GM12878 (cell line): ENCODE data around the gene BNIPL. TPM values are rescaled to one million over a fixed set of nuclear protein-coding genes. Genes with fewer than 3 reads are reported as not detected.

ENCODE experiments used
- ATAC-seq: fragments of 200-7000 bp; cut with Tn5 transposase; 3 replicates; pipeline ENCODE4 v1.9.1; 2020; ENCODE audit warnings: mild to moderate bottlenecking, moderate library complexity
- BruUV-seq: library from RNA; stranded (reverse); fragments of 400-500 nt; replicated peaks from 2 replicates; lab custom pipeline; 2021; lab: Mats Ljungman, UMichigan
- CTCF ChIA-PET: fragments of 300-600 bp; sonication (Branson Sonifier 250); formaldehyde crosslinking; extraction: SDS; loops from one replicate; lab custom pipeline; 2021; ENCODE audit warnings: inconsistent platforms; lab: Yijun Ruan, JAX
- POLR2A ChIA-PET: fragments of 350-600 bp; formaldehyde crosslinking; extraction: SDS; loops from one replicate; lab custom pipeline; 2021; ENCODE audit warnings: inconsistent platforms; lab: Charles Lee
- RAD21 ChIA-PET: fragments of 300-600 bp; sonication (Branson Sonifier 250); formaldehyde crosslinking; loops from one replicate; lab custom pipeline; 2023; ENCODE audit warnings: antibody characterized with exemption; ENCODE audit not compliant: unreplicated experiment; lab: Charles Lee
- SMC1A ChIA-PET: fragments of 300-600 bp; sonication (Branson Sonifier 250); formaldehyde crosslinking; loops from one replicate; lab custom pipeline; 2023; ENCODE audit not compliant: unreplicated experiment, uncharacterized antibody; lab: Charles Lee
- DNase-seq: peaks from one replicate; pipeline ENCODE4 v3.0.0-alpha.2; 2011; ENCODE audit warnings: low read depth, low spot score
- FAIRE-seq: peaks from 3 replicates; lab custom pipeline; 2011; peaks lifted over from hg19 to GRCh38; lab: Jason Lieb, UNC
- H2AFZ ChIP-seq: 2 replicates; pipeline ENCODE4 v1.6.0; 2011; ENCODE audit warnings: low read depth, low read length, control low read depth; ENCODE audit not compliant: control insufficient read depth
- H3K27ac ChIP-seq: 2 replicates; pipeline ENCODE4 v1.5.1; 2011; ENCODE audit warnings: control low read depth; ENCODE audit not compliant: control insufficient read depth, insufficient read depth
- H3K27me3 ChIP-seq, 2 experiments: replicated peaks in 1 of 2; 2 replicates each; pipeline versions ENCODE4 v1.6.0 to v1.6.1; 2011; ENCODE audit warnings: low read length in 1 of 2; ENCODE audit not compliant: control insufficient read depth in 2 of 2, insufficient read depth in 2 of 2
- H3K36me3 ChIP-seq, 2 experiments: 2 replicates each; pipeline ENCODE4 v1.5.1; 2011; ENCODE audit warnings: low read length in 1 of 2; ENCODE audit not compliant: control insufficient read depth in 2 of 2, insufficient read depth in 2 of 2
- H3K4me1 ChIP-seq: 2 replicates; pipeline ENCODE4 v1.6.1; 2011; ENCODE audit warnings: mild to moderate bottlenecking, low read length, moderate library complexity, mixed read lengths; ENCODE audit not compliant: control insufficient read depth, insufficient read depth
- H3K4me2 ChIP-seq: 2 replicates; pipeline ENCODE4 v1.6.0; 2011; ENCODE audit warnings: control low read depth; ENCODE audit not compliant: control insufficient read depth, insufficient read depth
- H3K4me3 ChIP-seq: fragments of 200-600 bp; sonication (generic); 2 replicates; pipeline ENCODE4 v1.5.1; 2016
- H3K79me2 ChIP-seq: 2 replicates; pipeline ENCODE4 v1.6.0; 2011; ENCODE audit warnings: low read length; ENCODE audit not compliant: control insufficient read depth, insufficient read depth
- H3K9ac ChIP-seq: 2 replicates; pipeline ENCODE4 v1.8.0; 2011; ENCODE audit warnings: low read length, control low read depth, mixed read lengths; ENCODE audit not compliant: control insufficient read depth, insufficient read depth
- H3K9me3 ChIP-seq: replicated peaks from 3 replicates; pipeline ENCODE4 v1.5.1; 2011; ENCODE audit warnings: mild to moderate bottlenecking, low read length; ENCODE audit not compliant: control insufficient read depth, insufficient read depth
- H4K20me1 ChIP-seq: 2 replicates; pipeline ENCODE4 v1.6.0; 2011; ENCODE audit not compliant: control insufficient read depth, insufficient read depth
- CHD2 ChIP-seq: IDR thresholded peaks from 2 replicates; pipeline ENCODE4 v1.6.1; 2011; ENCODE audit warnings: low read depth, low read length, improper control_type of control experiment, borderline replicate concordance
- CREB1 ChIP-seq: IDR thresholded peaks from 2 replicates; pipeline ENCODE4 v1.6.1; 2012; ENCODE audit warnings: low read depth, mild to moderate bottlenecking, inconsistent platforms
- DPF2 ChIP-seq: fragments of 450-650 bp; IDR thresholded peaks from 2 replicates; pipeline ENCODE4 v1.6.1; 2017; ENCODE audit warnings: mild to moderate bottlenecking
- HCFC1 ChIP-seq: fragments of 150-350 bp; IDR thresholded peaks from 2 replicates; pipeline ENCODE4 v1.6.1; 2014; ENCODE audit warnings: low read length
- HDAC6 ChIP-seq: fragments of 200-600 bp; sonication (generic); IDR thresholded peaks from one replicate; pipeline ENCODE4 v1.8.0; 2017; ENCODE audit warnings: antibody characterized with exemption; ENCODE audit not compliant: unreplicated experiment
- HDGF ChIP-seq: fragments of 450-650 bp; IDR thresholded peaks from 2 replicates; pipeline ENCODE4 v1.6.1; 2016; ENCODE audit warnings: antibody characterized with exemption
- NR2F1 ChIP-seq: fragments of 450-650 bp; conservative IDR thresholded peaks from 2 replicates; pipeline ENCODE4 v1.6.1; 2017; ENCODE audit warnings: mild to moderate bottlenecking
- POLR2AphosphoS5 ChIP-seq: IDR thresholded peaks from 2 replicates; pipeline ENCODE4 v1.6.1; 2011; ENCODE audit warnings: mild to moderate bottlenecking, low read length, inconsistent platforms
- SMC3 ChIP-seq: IDR thresholded peaks from 2 replicates; pipeline ENCODE4 v1.6.1; 2011; ENCODE audit warnings: low read length, improper control_type of control experiment, borderline replicate concordance
- SREBF1 ChIP-seq: IDR thresholded peaks from 2 replicates; pipeline ENCODE4 v1.6.1; 2012; ENCODE audit warnings: mild to moderate bottlenecking, low read length
- STAT3 ChIP-seq: IDR thresholded peaks from 2 replicates; pipeline ENCODE4 v1.6.1; 2011; ENCODE audit warnings: low read depth, low read length, improper control_type of control experiment
- WGBS: methylation state at CpG from one replicate; pipeline ENCODE4 v1.1.6; 2016; ENCODE audit warnings: low lambda C conversion rate; ENCODE audit not compliant: insufficient replicate concordance, insufficient coverage; ENCODE audit errors: missing lambda C conversion rate; 5-methylcytosine and 5-hydroxymethylcytosine counted together
- in situ Hi-C: fragments of 300-500 bp; cut with MboI; formaldehyde crosslinking; loops from 9 replicates; pipeline ENCODE4 v1.14.3; 2018; ENCODE audit warnings: mixed read lengths
- intact Hi-C: fragments of 100-400 bp; cut with micrococcal nuclease; formaldehyde crosslinking; loops from one replicate; pipeline ENCODE4 v1.14.2; 2022; ENCODE audit not compliant: unreplicated experiment
- polyA plus RNA-seq, 11 experiments: library from polyadenylated mRNA; depleted of rRNA in 4 of 11; unstranded in 6 of 11; stranded (reverse) in 5 of 11; fragments of >200 nt; fragmentation: Nextera tagmentation in 4 of 11; fragmentation: Illumina TruSeq in 1 of 11; extraction: Ambion mirVana in 4 of 11; extraction: Trizol in 1 of 11; gene quantifications; 1 replicate in 1 of 11; 2 replicates in 10 of 11; pipeline versions ENCODE4 v1.2.1 to v1.2.3, GENCODE V29; 2011 to 2016; ENCODE audit warnings: inconsistent platforms in 2 of 11, missing spikeins in 2 of 11, low read depth in 1 of 11
- total RNA-seq, 4 experiments: library from RNA; depleted of rRNA in 3 of 4; stranded (reverse); fragments of >200 nt in 3 of 4; fragmentation: Illumina TruSeq in 1 of 4; extraction: Trizol in 1 of 4; gene quantifications; 2 replicates each; pipeline versions ENCODE4 v1.2.1 to v1.2.3, GENCODE V29; 2013 to 2021
- TF ChIP-seq, protein P1 (sequence below): IDR thresholded peaks from 2 replicates; pipeline ENCODE4 v1.6.1; 2012; ENCODE audit warnings: low read depth, low read length, improper control_type of control experiment
- TF ChIP-seq, protein P2 (sequence below): fragments of 150-350 bp; IDR thresholded peaks from 2 replicates; pipeline ENCODE4 v1.6.1; 2014; ENCODE audit warnings: mild to moderate bottlenecking, low read depth, low read length
- TF ChIP-seq, protein P3 (sequence below): fragments of 450-650 bp; IDR thresholded peaks from 2 replicates; pipeline ENCODE4 v1.6.1; 2018; ENCODE audit warnings: mild to moderate bottlenecking, low read depth, moderate library complexity; ENCODE audit not compliant: partially characterized antibody
- TF ChIP-seq, protein P4 (sequence below): fragments of 450-650 bp; IDR thresholded peaks from 2 replicates; pipeline ENCODE4 v1.6.1; 2016; ENCODE audit warnings: mild to moderate bottlenecking, moderate library complexity, borderline replicate concordance

BNIPL gene
- total and polyA plus RNA-seq, 10 of the 15 experiments (the other 5 are each of a cell fraction or from before 2014, with no cell fraction given), result 0.05 to 1.1 (median 0.17) TPM

DNA sequence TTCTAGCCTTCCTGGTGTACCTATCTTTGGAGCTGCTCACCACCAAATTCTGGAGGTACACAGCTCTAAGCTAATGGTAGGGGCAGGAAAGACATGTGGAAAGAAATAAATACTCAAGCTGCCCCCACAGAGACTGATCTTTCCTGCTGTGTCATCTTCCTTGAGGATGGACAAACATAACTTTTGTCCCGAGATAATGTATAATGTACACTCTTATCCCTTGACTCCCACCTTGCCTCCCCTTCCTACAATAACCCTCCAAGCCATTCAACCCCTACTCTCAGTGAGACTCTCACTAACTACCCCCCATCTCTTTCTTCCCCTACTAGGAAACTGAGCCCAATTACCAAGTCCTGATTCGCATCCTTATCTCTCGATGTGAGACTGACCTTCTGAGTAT, 42.1 kb upstream of the BNIPL start:
- no peaks in the 10 kb centered on the region for H3K27me3 ChIP-seq
- H3K4me1 ChIP-seq, result no peaks in the 10 kb centered on the region
- POLR2A ChIA-PET, result no interaction called here
- TF ChIP-seq, protein P1, sequence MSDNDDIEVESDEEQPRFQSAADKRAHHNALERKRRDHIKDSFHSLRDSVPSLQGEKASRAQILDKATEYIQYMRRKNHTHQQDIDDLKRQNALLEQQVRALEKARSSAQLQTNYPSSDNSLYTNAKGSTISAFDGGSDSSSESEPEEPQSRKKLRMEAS, result no peak
- TF ChIP-seq CREB1 (no peak), HDAC6 (no peak), CHD2 (no peak), HCFC1 (no peak), HDGF (no peak), STAT3 (no peak), DPF2 (no peak), POLR2AphosphoS5 (no peak), NR2F1 (no peak), SMC3 (no peak), SREBF1 (no peak)
- TF ChIP-seq, protein P2, sequence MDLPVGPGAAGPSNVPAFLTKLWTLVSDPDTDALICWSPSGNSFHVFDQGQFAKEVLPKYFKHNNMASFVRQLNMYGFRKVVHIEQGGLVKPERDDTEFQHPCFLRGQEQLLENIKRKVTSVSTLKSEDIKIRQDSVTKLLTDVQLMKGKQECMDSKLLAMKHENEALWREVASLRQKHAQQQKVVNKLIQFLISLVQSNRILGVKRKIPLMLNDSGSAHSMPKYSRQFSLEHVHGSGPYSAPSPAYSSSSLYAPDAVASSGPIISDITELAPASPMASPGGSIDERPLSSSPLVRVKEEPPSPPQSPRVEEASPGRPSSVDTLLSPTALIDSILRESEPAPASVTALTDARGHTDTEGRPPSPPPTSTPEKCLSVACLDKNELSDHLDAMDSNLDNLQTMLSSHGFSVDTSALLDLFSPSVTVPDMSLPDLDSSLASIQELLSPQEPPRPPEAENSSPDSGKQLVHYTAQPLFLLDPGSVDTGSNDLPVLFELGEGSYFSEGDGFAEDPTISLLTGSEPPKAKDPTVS, result no peak
- TF ChIP-seq, protein P3, sequence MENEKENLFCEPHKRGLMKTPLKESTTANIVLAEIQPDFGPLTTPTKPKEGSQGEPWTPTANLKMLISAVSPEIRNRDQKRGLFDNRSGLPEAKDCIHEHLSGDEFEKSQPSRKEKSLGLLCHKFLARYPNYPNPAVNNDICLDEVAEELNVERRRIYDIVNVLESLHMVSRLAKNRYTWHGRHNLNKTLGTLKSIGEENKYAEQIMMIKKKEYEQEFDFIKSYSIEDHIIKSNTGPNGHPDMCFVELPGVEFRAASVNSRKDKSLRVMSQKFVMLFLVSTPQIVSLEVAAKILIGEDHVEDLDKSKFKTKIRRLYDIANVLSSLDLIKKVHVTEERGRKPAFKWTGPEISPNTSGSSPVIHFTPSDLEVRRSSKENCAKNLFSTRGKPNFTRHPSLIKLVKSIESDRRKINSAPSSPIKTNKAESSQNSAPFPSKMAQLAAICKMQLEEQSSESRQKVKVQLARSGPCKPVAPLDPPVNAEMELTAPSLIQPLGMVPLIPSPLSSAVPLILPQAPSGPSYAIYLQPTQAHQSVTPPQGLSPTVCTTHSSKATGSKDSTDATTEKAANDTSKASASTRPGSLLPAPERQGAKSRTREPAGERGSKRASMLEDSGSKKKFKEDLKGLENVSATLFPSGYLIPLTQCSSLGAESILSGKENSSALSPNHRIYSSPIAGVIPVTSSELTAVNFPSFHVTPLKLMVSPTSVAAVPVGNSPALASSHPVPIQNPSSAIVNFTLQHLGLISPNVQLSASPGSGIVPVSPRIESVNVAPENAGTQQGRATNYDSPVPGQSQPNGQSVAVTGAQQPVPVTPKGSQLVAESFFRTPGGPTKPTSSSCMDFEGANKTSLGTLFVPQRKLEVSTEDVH, result no peak
- TF ChIP-seq, protein P4, sequence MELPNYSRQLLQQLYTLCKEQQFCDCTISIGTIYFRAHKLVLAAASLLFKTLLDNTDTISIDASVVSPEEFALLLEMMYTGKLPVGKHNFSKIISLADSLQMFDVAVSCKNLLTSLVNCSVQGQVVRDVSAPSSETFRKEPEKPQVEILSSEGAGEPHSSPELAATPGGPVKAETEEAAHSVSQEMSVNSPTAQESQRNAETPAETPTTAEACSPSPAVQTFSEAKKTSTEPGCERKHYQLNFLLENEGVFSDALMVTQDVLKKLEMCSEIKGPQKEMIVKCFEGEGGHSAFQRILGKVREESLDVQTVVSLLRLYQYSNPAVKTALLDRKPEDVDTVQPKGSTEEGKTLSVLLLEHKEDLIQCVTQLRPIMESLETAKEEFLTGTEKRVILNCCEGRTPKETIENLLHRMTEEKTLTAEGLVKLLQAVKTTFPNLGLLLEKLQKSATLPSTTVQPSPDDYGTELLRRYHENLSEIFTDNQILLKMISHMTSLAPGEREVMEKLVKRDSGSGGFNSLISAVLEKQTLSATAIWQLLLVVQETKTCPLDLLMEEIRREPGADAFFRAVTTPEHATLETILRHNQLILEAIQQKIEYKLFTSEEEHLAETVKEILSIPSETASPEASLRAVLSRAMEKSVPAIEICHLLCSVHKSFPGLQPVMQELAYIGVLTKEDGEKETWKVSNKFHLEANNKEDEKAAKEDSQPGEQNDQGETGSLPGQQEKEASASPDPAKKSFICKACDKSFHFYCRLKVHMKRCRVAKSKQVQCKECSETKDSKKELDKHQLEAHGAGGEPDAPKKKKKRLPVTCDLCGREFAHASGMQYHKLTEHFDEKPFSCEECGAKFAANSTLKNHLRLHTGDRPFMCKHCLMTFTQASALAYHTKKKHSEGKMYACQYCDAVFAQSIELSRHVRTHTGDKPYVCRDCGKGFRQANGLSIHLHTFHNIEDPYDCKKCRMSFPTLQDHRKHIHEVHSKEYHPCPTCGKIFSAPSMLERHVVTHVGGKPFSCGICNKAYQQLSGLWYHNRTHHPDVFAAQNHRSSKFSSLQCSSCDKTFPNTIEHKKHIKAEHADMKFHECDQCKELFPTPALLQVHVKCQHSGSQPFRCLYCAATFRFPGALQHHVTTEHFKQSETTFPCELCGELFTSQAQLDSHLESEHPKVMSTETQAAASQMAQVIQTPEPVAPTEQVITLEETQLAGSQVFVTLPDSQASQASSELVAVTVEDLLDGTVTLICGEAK, result no peak
- H3K4me3 ChIP-seq, result no peak overlapping the region
- FAIRE-seq, result no peak
- no peaks in the 10 kb centered on the region for H3K9me3 ChIP-seq
- no peak overlapping the region for H3K27ac ChIP-seq
- 87% methylated on average over 3 of the region's 3 CpGs for WGBS
- H3K36me3 ChIP-seq, result no peaks in the 10 kb centered on the region
- H3K4me2 ChIP-seq, result no peak overlapping the region
- H4K20me1 ChIP-seq, result no peaks in the 10 kb centered on the region
- SMC1A ChIA-PET, result interaction anchor here (0.8 to 4.5 kb wide), 3 partner anchors 12 to 39 kb away, joined by 4 to 34 read pairs (median 7); partner anchors contain the start of genes CERS2 and MINDY1
- H3K79me2 ChIP-seq, result no peaks in the 10 kb centered on the region
- RAD21 ChIA-PET, result interaction anchor here (0.6 to 2.6 kb wide), 3 partner anchors 13 to 434 kb away, joined by 4 to 19 read pairs (median 4); partner anchors contain the start of gene ANXA9
- CTCF ChIA-PET, result interaction anchor here (0.6 to 16.2 kb wide), 13 partner anchors 8 to 737 kb away, joined by 3 to 252 read pairs (median 3); partner anchors contain the start of genes ANXA9, CA14, CERS2 and ENSA
- ATAC-seq, result no peak
- in situ Hi-C loops, result no loop called here
- intact Hi-C loops, result loop anchor here (10.0 kb wide), 1 partner anchor 739 kb away; the partner anchor contains the start of gene CA14
- no peak for DNase-seq
- no TSS peak for BruUV-seq
- no peak overlapping the region for H3K9ac ChIP-seq
- no peak overlapping the region for H2AFZ ChIP-seq
